Upper lobe of left lung (tissue), 6 donors: ENCODE data around the gene DUT. TPM values are rescaled to one million over a fixed set of nuclear protein-coding genes. Genes with fewer than 3 reads are reported as not detected.
"Not testable (repeated sequence)": the region's sequence is repeated elsewhere in the genome, so short reads cannot be mapped to it uniquely, and the experiment has no call there.

ENCODE experiments used
- ATAC-seq, 2 donors: fragments of 200-7000 bp; cut with Tn5 transposase; one replicate each; pipeline ENCODE4 v1.9.1; 2022; ENCODE audit warnings: mild to moderate bottlenecking in 2 of 2, moderate library complexity in 2 of 2; ENCODE audit not compliant: low FRiP score in 2 of 2
- DNase-seq, 2 donors: peaks; one replicate each; pipeline ENCODE4 v3.0.0-alpha.2; 2019 to 2020
- H3K27ac ChIP-seq, 4 donors: fragments of 200-600 bp; sonication (generic); one replicate each; pipeline ENCODE4 v1.5.1; 2016 to 2019
- H3K27me3 ChIP-seq, 4 donors: fragments of 200-600 bp; sonication (generic); one replicate each; pipeline ENCODE4 v1.5.1; 2017 to 2019
- H3K36me3 ChIP-seq, 4 donors: fragments of 200-600 bp; sonication (generic); one replicate each; pipeline ENCODE4 v1.5.1; 2016 to 2019
- H3K4me1 ChIP-seq, 4 donors: fragments of 200-600 bp; sonication (generic); one replicate each; pipeline ENCODE4 v1.5.1; 2018 to 2019
- H3K4me3 ChIP-seq, 4 donors: fragments of 200-600 bp; sonication (generic); one replicate each; pipeline ENCODE4 v1.5.1; 2017 to 2019; ENCODE audit warnings: mild to moderate bottlenecking in 2 of 4, moderate library complexity in 1 of 4
- H3K9me3 ChIP-seq, 4 donors: fragments of 200-600 bp; sonication (generic); one replicate each; pipeline ENCODE4 v1.5.1; 2018 to 2019
- EP300 ChIP-seq, 4 donors: sonication (generic); formaldehyde crosslinking; IDR thresholded peaks; one replicate each; pipeline ENCODE4 v1.5.1; 2017; ENCODE audit warnings: antibody characterized with exemption in 4 of 4, control low read depth in 2 of 4
- POLR2A ChIP-seq, 4 donors: fragments of 450-650 bp; IDR thresholded peaks; one replicate each; pipeline ENCODE4 v1.5.1; 2016 to 2017; ENCODE audit warnings: antibody characterized with exemption in 4 of 4, mild to moderate bottlenecking in 2 of 4
- POLR2AphosphoS5 ChIP-seq, 2 donors: sonication (generic); formaldehyde crosslinking; IDR thresholded peaks; one replicate each; pipeline ENCODE4 v1.5.1; 2017; ENCODE audit warnings: antibody characterized with exemption in 2 of 2
- WGBS, 2 donors: methylation state at CpG; one replicate each; pipeline ENCODE4 v1.1.5; 2017 to 2018; 5-methylcytosine and 5-hydroxymethylcytosine counted together
- total RNA-seq, 6 donors: library from RNA; depleted of rRNA in 4 of 6; stranded (reverse); fragments of >200 nt in 4 of 6; gene quantifications; one replicate each; pipeline versions ENCODE4 v1.1.0 to v1.2.1, GENCODE V29; 2016 to 2021
- TF ChIP-seq, protein P1 (sequence below), 6 experiments: fragments of 450-650 bp in 4 of 6; fragments of 200-600 bp in 2 of 6; sonication (generic) in 2 of 6; IDR thresholded peaks; one replicate each; pipeline ENCODE4 v1.5.1; 2016 to 2019; ENCODE audit warnings: antibody characterized with exemption in 6 of 6
- donor health status: DM: no; HTN: no; CAD: no; lungs with moderate emphysema.
- donor health status: DM: no; HTN: yes; CAD: no; lungs with severe emphysema.

Gene DUT
- total RNA-seq, 6 donors from 2014 or later, result 29.3 to 87.5 (median 61.2) TPM

DNA sequence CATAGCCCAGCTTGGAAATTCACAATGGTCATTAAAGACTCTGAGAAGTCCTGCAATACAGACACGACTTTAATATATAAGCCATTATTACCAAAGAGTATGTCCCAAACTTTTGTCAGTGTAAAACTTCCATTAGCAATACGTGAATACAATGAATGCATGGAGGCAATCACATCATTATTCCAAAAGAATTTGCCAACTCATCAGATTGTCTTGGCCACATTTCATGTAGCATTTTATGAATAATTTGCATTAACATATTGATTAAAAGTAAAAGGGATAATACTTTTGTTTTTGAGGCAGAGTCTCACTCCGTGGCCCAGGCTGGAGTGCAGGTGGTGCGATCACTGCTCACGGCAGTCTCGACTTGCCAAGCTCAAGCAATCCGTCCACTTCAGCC is 7.9 kb upstream of the DUT start:
- Histone ChIP-seq H3K27me3 (no peaks in the 10 kb centered on the region), H3K9me3 (no peaks in the 10 kb centered on the region), H3K27ac (no peak overlapping the region), H3K4me1 (no peaks in the 10 kb centered on the region), H3K36me3 (no peaks in the 10 kb centered on the region), H3K4me3 (no peak overlapping the region)
- DNase-seq (no peak), ATAC-seq (no peak)
- TF ChIP-seq POLR2A (IDR thresholded peaks at IDR 0.05) (no peak), EP300 (IDR thresholded peaks at IDR 0.05) (no peak), POLR2AphosphoS5 (IDR thresholded peaks at IDR 0.05) (no peak)
- TF ChIP-seq, protein P1, sequence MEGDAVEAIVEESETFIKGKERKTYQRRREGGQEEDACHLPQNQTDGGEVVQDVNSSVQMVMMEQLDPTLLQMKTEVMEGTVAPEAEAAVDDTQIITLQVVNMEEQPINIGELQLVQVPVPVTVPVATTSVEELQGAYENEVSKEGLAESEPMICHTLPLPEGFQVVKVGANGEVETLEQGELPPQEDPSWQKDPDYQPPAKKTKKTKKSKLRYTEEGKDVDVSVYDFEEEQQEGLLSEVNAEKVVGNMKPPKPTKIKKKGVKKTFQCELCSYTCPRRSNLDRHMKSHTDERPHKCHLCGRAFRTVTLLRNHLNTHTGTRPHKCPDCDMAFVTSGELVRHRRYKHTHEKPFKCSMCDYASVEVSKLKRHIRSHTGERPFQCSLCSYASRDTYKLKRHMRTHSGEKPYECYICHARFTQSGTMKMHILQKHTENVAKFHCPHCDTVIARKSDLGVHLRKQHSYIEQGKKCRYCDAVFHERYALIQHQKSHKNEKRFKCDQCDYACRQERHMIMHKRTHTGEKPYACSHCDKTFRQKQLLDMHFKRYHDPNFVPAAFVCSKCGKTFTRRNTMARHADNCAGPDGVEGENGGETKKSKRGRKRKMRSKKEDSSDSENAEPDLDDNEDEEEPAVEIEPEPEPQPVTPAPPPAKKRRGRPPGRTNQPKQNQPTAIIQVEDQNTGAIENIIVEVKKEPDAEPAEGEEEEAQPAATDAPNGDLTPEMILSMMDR (IDR thresholded peaks at IDR 0.05), result no peak
- 94 to 96% methylated on average over 7 of the region's 7 CpGs for WGBS, 2 donors

DNA sequence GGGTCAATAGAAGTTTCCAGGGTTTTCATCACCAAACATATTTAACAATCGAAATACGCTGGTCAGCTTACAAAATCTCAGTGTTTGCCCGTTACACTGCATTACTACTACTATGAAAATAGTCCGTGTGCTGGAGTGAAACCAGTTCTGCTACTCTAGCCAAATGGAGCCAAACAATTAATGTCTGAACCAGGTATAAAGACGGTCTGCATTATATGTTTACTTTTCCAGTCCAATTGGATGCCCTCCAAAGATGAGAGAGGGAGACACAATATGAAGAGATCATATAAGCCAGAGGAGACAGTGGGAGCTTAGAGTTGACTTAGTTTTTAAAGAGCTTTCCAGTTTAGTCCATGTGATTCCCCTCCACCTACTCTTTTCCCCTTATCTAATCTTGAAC is 6.3 kb upstream of the DUT start:
- no peak overlapping the region for H3K4me3 ChIP-seq
- H3K4me1 ChIP-seq, result peaks cover 0 to 2% (median 2%) of the 10 kb centered on the region in 4 donors
- no peak overlapping the region for H3K27ac ChIP-seq
- no peaks in the 10 kb centered on the region for H3K27me3 ChIP-seq
- H3K9me3 ChIP-seq, result no peaks in the 10 kb centered on the region
- no peaks in the 10 kb centered on the region for H3K36me3 ChIP-seq
- TF ChIP-seq EP300 (IDR thresholded peaks at IDR 0.05), result no peak
- WGBS, 2 donors, result 51 to 60% methylated on average over 5 of the region's 5 CpGs
- ATAC-seq (no peak), DNase-seq (no peak)

DNA sequence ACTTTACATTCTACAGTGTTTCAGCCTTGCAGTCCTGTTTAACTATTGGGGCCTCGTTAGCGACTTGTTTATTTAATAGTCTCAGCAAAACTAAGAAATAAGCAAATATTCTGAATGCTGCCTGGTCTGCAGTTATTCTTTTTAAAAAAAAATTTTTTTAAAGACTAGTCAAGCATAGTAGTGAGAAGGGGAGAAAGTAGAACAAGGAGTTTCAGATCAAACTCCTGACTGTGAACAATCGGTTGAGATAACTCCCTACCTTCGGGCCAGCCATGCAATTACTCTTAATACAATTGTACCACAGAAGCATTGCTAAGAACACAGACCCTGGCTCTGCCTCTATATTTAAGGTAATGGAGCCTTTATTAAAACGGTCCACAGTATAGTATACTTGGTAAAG is 5.8 kb upstream of the DUT start:
- WGBS, 2 donors, result 66 to 77% methylated on average over 5 of the region's 5 CpGs
- TF ChIP-seq EP300 (IDR thresholded peaks at IDR 0.05) (no peak), POLR2A (IDR thresholded peaks at IDR 0.05) (no peak), POLR2AphosphoS5 (IDR thresholded peaks at IDR 0.05) (no peak)
- TF ChIP-seq, protein P1 (IDR thresholded peaks at IDR 0.05), result no peak
- no peak for ATAC-seq
- no peaks in the 10 kb centered on the region for H3K9me3 ChIP-seq
- no peaks in the 10 kb centered on the region for H3K36me3 ChIP-seq
- H3K27ac ChIP-seq, result no peak overlapping the region
- no peak overlapping the region for H3K4me3 ChIP-seq
- DNase-seq, result no peak
- H3K4me1 ChIP-seq, result peaks cover 4 to 7% (median 6%) of the 10 kb centered on the region in 4 donors
- no peaks in the 10 kb centered on the region for H3K27me3 ChIP-seq

DNA sequence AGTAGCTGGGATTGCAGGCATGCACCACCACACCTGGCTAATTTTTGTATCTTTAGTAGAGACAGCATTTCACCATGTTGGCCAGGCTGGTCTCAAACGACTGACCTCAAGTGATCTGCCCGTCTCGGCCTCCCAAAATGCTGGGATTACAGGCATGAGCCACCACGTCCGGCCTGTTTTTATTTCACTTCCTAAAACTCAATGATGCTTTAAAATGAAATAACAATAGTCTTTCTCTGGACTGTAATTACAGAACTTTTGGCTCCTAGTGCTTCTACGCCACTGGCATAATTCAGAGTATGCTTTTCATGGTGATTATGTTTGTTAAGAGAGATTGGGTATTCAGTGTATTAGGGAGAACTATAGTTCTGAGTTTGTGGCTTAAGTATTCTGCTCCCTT is 5.0 kb upstream of the DUT start:
- H3K4me1 ChIP-seq, result peaks cover 7 to 10% (median 8%) of the 10 kb centered on the region in 4 donors
- not testable (repeated sequence) for H3K36me3 ChIP-seq, DNase-seq, H3K27me3 ChIP-seq, H3K9me3 ChIP-seq, H3K27ac ChIP-seq, H3K4me3 ChIP-seq, ATAC-seq
- WGBS, 2 donors, result 84 to 90% methylated on average over 6 of the region's 6 CpGs

DNA sequence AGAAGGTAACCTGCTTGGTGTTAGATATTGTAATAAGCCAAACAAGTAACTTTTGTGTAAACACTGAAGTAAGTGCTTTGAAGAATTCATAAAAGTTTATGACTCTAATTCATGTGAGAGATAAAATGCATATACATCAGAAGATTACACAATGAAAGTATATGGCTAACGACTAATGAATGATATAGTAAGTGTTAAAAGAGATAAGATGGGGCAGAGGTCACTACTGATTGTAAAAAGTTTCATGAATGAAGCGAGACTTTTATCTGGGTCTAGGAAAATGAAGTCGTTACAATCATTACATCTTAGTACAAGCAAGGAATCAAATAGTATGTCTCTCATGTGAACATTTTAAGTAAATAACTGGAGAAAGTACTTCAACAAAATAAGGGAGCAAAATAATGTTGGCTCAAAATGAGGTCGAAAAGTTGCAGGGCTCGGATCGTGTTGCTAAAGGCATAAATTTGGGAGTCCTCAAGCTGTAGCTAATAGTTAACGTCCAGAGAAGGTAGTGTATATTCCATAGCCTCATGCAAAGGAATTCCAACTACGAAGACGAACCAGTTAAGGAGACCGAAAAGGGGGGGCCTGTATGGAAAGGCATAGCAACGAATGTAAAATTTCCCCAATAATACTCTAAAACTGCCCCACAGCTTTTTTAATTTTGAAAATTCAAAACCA is 984 bp upstream of the DUT start:
- ATAC-seq, result no peak
- Histone ChIP-seq H3K4me1 (peaks cover 14 to 19% (median 15%) of the 10 kb centered on the region in 4 donors), H3K27me3 (no peaks in the 10 kb centered on the region), H3K9me3 (no peaks in the 10 kb centered on the region), H3K4me3 (peak overlapping the region in 3 of 4 donors; percentile 91 to 97 (median 92)), H3K36me3 (peaks cover 0 to 18% (median 0%) of the 10 kb centered on the region in 4 donors), H3K27ac (peak overlapping the region; percentile 96 to 98 (median 96))
- no peak for TF ChIP-seq POLR2A (IDR thresholded peaks at IDR 0.05)
- no peak for TF ChIP-seq POLR2AphosphoS5 (IDR thresholded peaks at IDR 0.05)
- no peak for TF ChIP-seq EP300 (IDR thresholded peaks at IDR 0.05)
- TF ChIP-seq, protein P1 (IDR thresholded peaks at IDR 0.05), result no peak
- 18% methylated on average over 11 of the region's 11 CpGs for WGBS, 2 donors
- DNase-seq, result no peak
